ENCODE results near the gene RPUSD4. TPM values are rescaled to one million over a fixed set of nuclear protein-coding genes. Genes with fewer than 3 reads are reported as not detected.

The RPUSD4 gene
- total and polyA plus RNA-seq, 2 experiments from 2014 or later = 20.8 to 60.8 TPM

GRCh38 chr11:126169291-126169690, 42.2 kb downstream of the RPUSD4 start (continued):
- no peak for TF ChIP-seq REST (IDR thresholded peaks at IDR 0.05; ENCODE audit: unreplicated experiment)
- no peak for TF ChIP-seq ZNF114 (CRISPR knock-in tag; IDR thresholded peaks at IDR 0.05)
- TF ChIP-seq CREB1 (CRISPR knock-in tag; IDR thresholded peaks at IDR 0.05; ENCODE audit: low read depth) = no peak
- TF ChIP-seq JUNB (IDR thresholded peaks at IDR 0.05; ENCODE audit: unreplicated experiment) = no peak

- Mint-ChIP-seq H3K36me3 (ENCODE audit: low read depth) (no peaks in the 10 kb centered on the region), H3K9me3 (no peaks in the 10 kb centered on the region), H3K4me1 (peaks cover 26% of the 10 kb centered on the region), H3K27ac (no peak overlapping the region), H3K27me3 (ENCODE audit: insufficient read depth, low read depth, poor library complexity) (peaks cover 14% of the 10 kb centered on the region), H3K4me3 (no peak overlapping the region)
- H3K27ac ChIP-seq (ENCODE audit: low read depth) = no peak overlapping the region
- no peaks in the 10 kb centered on the region for H3K36me3 ChIP-seq (ENCODE audit: insufficient read depth)
- H4K20me1 ChIP-seq (replicated peaks; ENCODE audit: insufficient read depth) = no peaks in the 10 kb centered on the region
- no peak overlapping the region for H3K4me2 ChIP-seq
- H3K4me3 ChIP-seq = no peak overlapping the region
- no peak for ATAC-seq
- H3K79me2 ChIP-seq (replicated peaks; ENCODE audit: insufficient read depth) = no peaks in the 10 kb centered on the region
- H3K4me1 ChIP-seq (ENCODE audit: insufficient read depth) = peaks cover 11% of the 10 kb centered on the region; the same call in 1 of the 2 replicates
- H3K9me2 ChIP-seq (ENCODE audit: insufficient read depth) = 0 out of 2 replicates have a peak, but pooled peaks cover 3% of the 10 kb centered on the region
- H3F3A ChIP-seq (replicated peaks; ENCODE audit: low read depth) = no peaks in the 10 kb centered on the region
- no peak for DNase-seq (ENCODE audit: low spot score)
- no peak overlapping the region for H2AFZ ChIP-seq
- H3K27me3 ChIP-seq (ENCODE audit: insufficient read depth) = no peaks in the 10 kb centered on the region
- TF ChIP-seq, protein P1, sequence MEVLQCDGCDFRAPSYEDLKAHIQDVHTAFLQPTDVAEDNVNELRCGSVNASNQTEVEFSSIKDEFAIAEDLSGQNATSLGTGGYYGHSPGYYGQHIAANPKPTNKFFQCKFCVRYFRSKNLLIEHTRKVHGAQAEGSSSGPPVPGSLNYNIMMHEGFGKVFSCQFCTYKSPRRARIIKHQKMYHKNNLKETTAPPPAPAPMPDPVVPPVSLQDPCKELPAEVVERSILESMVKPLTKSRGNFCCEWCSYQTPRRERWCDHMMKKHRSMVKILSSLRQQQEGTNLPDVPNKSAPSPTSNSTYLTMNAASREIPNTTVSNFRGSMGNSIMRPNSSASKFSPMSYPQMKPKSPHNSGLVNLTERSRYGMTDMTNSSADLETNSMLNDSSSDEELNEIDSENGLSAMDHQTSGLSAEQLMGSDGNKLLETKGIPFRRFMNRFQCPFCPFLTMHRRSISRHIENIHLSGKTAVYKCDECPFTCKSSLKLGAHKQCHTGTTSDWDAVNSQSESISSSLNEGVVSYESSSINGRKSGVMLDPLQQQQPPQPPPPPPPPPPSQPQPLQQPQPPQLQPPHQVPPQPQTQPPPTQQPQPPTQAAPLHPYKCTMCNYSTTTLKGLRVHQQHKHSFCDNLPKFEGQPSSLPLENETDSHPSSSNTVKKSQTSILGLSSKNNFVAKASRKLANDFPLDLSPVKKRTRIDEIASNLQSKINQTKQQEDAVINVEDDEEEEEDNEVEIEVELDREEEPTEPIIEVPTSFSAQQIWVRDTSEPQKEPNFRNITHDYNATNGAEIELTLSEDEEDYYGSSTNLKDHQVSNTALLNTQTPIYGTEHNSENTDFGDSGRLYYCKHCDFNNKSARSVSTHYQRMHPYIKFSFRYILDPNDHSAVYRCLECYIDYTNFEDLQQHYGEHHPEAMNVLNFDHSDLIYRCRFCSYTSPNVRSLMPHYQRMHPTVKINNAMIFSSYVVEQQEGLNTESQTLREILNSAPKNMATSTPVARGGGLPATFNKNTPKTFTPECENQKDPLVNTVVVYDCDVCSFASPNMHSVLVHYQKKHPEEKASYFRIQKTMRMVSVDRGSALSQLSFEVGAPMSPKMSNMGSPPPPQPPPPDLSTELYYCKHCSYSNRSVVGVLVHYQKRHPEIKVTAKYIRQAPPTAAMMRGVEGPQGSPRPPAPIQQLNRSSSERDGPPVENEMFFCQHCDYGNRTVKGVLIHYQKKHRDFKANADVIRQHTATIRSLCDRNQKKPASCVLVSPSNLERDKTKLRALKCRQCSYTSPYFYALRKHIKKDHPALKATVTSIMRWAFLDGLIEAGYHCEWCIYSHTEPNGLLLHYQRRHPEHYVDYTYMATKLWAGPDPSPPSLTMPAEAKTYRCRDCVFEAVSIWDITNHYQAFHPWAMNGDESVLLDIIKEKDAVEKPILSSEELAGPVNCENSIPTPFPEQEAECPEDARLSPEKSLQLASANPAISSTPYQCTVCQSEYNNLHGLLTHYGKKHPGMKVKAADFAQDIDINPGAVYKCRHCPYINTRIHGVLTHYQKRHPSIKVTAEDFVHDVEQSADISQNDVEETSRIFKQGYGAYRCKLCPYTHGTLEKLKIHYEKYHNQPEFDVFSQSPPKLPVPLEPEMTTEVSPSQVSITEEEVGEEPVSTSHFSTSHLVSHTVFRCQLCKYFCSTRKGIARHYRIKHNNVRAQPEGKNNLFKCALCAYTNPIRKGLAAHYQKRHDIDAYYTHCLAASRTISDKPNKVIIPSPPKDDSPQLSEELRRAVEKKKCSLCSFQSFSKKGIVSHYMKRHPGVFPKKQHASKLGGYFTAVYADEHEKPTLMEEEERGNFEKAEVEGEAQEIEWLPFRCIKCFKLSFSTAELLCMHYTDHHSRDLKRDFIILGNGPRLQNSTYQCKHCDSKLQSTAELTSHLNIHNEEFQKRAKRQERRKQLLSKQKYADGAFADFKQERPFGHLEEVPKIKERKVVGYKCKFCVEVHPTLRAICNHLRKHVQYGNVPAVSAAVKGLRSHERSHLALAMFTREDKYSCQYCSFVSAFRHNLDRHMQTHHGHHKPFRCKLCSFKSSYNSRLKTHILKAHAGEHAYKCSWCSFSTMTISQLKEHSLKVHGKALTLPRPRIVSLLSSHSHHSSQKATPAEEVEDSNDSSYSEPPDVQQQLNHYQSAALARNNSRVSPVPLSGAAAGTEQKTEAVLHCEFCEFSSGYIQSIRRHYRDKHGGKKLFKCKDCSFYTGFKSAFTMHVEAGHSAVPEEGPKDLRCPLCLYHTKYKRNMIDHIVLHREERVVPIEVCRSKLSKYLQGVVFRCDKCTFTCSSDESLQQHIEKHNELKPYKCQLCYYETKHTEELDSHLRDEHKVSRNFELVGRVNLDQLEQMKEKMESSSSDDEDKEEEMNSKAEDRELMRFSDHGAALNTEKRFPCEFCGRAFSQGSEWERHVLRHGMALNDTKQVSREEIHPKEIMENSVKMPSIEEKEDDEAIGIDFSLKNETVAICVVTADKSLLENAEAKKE (CRISPR knock-in tag; IDR thresholded peaks at IDR 0.05) = no peak
- TF ChIP-seq POLR2AphosphoS5 (IDR thresholded peaks at IDR 0.05; ENCODE audit: low read depth) (no peak), REST (IDR thresholded peaks at IDR 0.05; ENCODE audit: unreplicated experiment) (no peak), EZH2 (IDR thresholded peaks at IDR 0.05; ENCODE audit: low read depth, unreplicated experiment) (no peak), ZNF331 (CRISPR knock-in tag; IDR thresholded peaks at IDR 0.05; ENCODE audit: low read depth) (no peak), STAT1 (IDR thresholded peaks at IDR 0.05; ENCODE audit: unreplicated experiment) (no peak), ZNF114 (CRISPR knock-in tag; IDR thresholded peaks at IDR 0.05) (no peak), EZH2phosphoT487 (IDR thresholded peaks at IDR 0.05; ENCODE audit: unreplicated experiment) (no peak)
- TF ChIP-seq, protein P2, sequence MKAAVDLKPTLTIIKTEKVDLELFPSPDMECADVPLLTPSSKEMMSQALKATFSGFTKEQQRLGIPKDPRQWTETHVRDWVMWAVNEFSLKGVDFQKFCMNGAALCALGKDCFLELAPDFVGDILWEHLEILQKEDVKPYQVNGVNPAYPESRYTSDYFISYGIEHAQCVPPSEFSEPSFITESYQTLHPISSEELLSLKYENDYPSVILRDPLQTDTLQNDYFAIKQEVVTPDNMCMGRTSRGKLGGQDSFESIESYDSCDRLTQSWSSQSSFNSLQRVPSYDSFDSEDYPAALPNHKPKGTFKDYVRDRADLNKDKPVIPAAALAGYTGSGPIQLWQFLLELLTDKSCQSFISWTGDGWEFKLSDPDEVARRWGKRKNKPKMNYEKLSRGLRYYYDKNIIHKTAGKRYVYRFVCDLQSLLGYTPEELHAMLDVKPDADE (IDR thresholded peaks at IDR 0.05) = no peak
These were observed 44.0 kb downstream of the RPUSD4 start for GRCh38 chr11:126167488-126167887.

All from GM23338 (cell line).